Stomach (tissue), 9 donors: Measurements from ENCODE around the gene STPG4. TPM values are rescaled to one million over a fixed set of nuclear protein-coding genes. Genes with fewer than 3 reads are reported as not detected.

ENCODE experiments used
- DNase-seq, 2 donors: peaks; one replicate each; pipeline versions ENCODE4 v3.0.0 to v3.0.0-alpha.2; 2013 to 2019
- H3K27ac ChIP-seq, 5 donors: fragments of 200-600 bp in 4 of 5; sonication (generic) in 4 of 5; one replicate each; pipeline ENCODE4 v1.5.1; 2013 to 2019; ENCODE audit warnings: mild to moderate bottlenecking in 1 of 5, moderate library complexity in 1 of 5
- H3K27me3 ChIP-seq, 3 donors: fragments of 200-600 bp; sonication (generic); one replicate each; pipeline ENCODE4 v1.5.1; 2017 to 2019; ENCODE audit warnings: mixed run types in 1 of 3
- H3K36me3 ChIP-seq, 4 donors: fragments of 200-600 bp; sonication (generic); 1 replicate in 3 of 4; 2 replicates in 1 of 4; pipeline ENCODE4 v1.5.1; 2016 to 2019
- H3K4me1 ChIP-seq, 4 donors: fragments of 200-600 bp; sonication (generic); one replicate each; pipeline ENCODE4 v1.5.1; 2016 to 2019
- H3K4me3 ChIP-seq, 4 donors: fragments of 200-600 bp; sonication (generic) in 3 of 4; one replicate each; pipeline ENCODE4 v1.5.1; 2016 to 2019; ENCODE audit warnings: mild to moderate bottlenecking in 1 of 4
- H3K9me3 ChIP-seq, 4 donors: fragments of 200-600 bp; sonication (generic); one replicate each; pipeline ENCODE4 v1.5.1; 2016 to 2019
- EP300 ChIP-seq: sonication (generic); formaldehyde crosslinking; IDR thresholded peaks from one replicate; pipeline ENCODE4 v1.6.1; 2017; ENCODE audit warnings: antibody characterized with exemption
- POLR2A ChIP-seq, 4 donors: fragments of 450-650 bp; IDR thresholded peaks; one replicate each; pipeline ENCODE4 v1.6.1; 2016; ENCODE audit warnings: antibody characterized with exemption in 4 of 4, control low read depth in 2 of 4, mild to moderate bottlenecking in 1 of 4, moderate library complexity in 1 of 4
- POLR2AphosphoS5 ChIP-seq, 3 donors: sonication (generic); formaldehyde crosslinking; IDR thresholded peaks; one replicate each; pipeline ENCODE4 v1.6.1; 2016; ENCODE audit warnings: antibody characterized with exemption in 3 of 3
- WGBS, 5 donors: extraction: QIAGEN DNeasy Blood & Tissue Kit in 3 of 5; methylation state at CpG; one replicate each; pipeline versions ENCODE4 v1.1.5 to v1.1.7; 2013 to 2018; 5-methylcytosine and 5-hydroxymethylcytosine counted together
- intact Hi-C: fragments of 100-400 bp; cut with DNase I; formaldehyde crosslinking; loops from one replicate; pipeline ENCODE4 v1.15.1; 2023; ENCODE audit warnings: low total_unique reads
- polyA plus RNA-seq, 3 donors: library from polyadenylated mRNA; stranded (reverse); fragments of 200-250 nt; gene quantifications; one replicate each; pipeline ENCODE4 v1.2.3, GENCODE V29; 2013
- total RNA-seq, 5 donors: library from RNA; depleted of rRNA; stranded (reverse); fragments of >200 nt; gene quantifications; one replicate each; pipeline versions ENCODE4 v1.1.0 to v1.2.3, GENCODE V29; 2014 to 2016
- TF ChIP-seq, protein P1 (sequence below), 7 experiments: fragments of 450-650 bp in 4 of 7; fragments of 200-600 bp in 3 of 7; sonication (generic) in 3 of 7; IDR thresholded peaks; one replicate each; pipeline ENCODE4 v1.5.1; 2016 to 2019; ENCODE audit warnings: antibody characterized with exemption in 7 of 7, control low read depth in 2 of 7, mild to moderate bottlenecking in 1 of 7
- donor health status: healthy with polysubstance abuse.
- donor health status: Bipolar disorder and iron deficiency.
- donor health status: healthy.

Gene STPG4
- total and polyA plus RNA-seq, 8 donors: not detected

DNA sequence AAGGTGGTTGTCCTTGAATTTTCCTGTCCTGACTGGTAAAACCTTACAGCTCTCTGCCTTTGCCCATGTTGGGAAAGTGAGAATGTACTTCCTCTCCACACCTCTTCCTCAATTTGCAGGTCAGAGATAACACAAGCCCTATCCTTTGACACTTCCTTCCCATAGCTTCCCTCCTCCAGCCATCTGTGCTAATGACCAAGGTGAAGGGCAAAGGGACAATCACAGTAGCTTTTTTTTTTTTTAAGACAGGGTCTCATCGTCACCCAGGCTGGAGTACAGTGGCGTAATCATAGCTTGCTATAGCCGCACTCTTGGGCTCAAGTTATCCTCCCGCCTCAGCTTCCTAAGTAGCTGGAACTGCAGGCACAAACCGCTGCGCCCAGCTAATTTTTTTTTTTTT lies 24.3 kb upstream of the STPG4 start:
- TF ChIP-seq POLR2A (IDR thresholded peaks at IDR 0.05) (no peak), POLR2AphosphoS5 (IDR thresholded peaks at IDR 0.05) (no peak), EP300 (no peak)
- TF ChIP-seq, protein P1, sequence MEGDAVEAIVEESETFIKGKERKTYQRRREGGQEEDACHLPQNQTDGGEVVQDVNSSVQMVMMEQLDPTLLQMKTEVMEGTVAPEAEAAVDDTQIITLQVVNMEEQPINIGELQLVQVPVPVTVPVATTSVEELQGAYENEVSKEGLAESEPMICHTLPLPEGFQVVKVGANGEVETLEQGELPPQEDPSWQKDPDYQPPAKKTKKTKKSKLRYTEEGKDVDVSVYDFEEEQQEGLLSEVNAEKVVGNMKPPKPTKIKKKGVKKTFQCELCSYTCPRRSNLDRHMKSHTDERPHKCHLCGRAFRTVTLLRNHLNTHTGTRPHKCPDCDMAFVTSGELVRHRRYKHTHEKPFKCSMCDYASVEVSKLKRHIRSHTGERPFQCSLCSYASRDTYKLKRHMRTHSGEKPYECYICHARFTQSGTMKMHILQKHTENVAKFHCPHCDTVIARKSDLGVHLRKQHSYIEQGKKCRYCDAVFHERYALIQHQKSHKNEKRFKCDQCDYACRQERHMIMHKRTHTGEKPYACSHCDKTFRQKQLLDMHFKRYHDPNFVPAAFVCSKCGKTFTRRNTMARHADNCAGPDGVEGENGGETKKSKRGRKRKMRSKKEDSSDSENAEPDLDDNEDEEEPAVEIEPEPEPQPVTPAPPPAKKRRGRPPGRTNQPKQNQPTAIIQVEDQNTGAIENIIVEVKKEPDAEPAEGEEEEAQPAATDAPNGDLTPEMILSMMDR (IDR thresholded peaks at IDR 0.05): no peak
- Histone ChIP-seq H3K4me1 (peaks cover 9 to 15% (median 9%) of the 10 kb centered on the region in 4 donors), H3K4me3 (no peak overlapping the region), H3K36me3 (no peaks in the 10 kb centered on the region), H3K27me3 (no peaks in the 10 kb centered on the region), H3K9me3 (no peaks in the 10 kb centered on the region), H3K27ac (no peak overlapping the region)
- no peak for DNase-seq
- intact Hi-C loops: no loop called here
- 79 to 96% (median 92%) methylated on average over 6 of the region's 6 CpGs for WGBS, 5 donors

GRCh38 chr2:47178341-47178740 lies 23.2 kb upstream of the STPG4 start:
- Histone ChIP-seq H3K27ac (no peak overlapping the region), H3K9me3 (no peaks in the 10 kb centered on the region), H3K4me1 (peaks cover 18 to 25% (median 19%) of the 10 kb centered on the region in 4 donors), H3K27me3 (no peaks in the 10 kb centered on the region), H3K36me3 (no peaks in the 10 kb centered on the region), H3K4me3 (no peak overlapping the region)
- TF ChIP-seq POLR2AphosphoS5 (IDR thresholded peaks at IDR 0.05): no peak
- TF ChIP-seq EP300: no peak
- TF ChIP-seq, protein P1 (IDR thresholded peaks at IDR 0.05): no peak
- no peak for TF ChIP-seq POLR2A (IDR thresholded peaks at IDR 0.05)
- intact Hi-C loops: no loop called here
- 95 to 97% (median 95%) methylated on average over 6 of the region's 6 CpGs for WGBS, 5 donors
- DNase-seq: no peak

- no peaks in the 10 kb centered on the region for H3K27me3 ChIP-seq
- peak overlapping the region; percentile 61 to 83 (median 76) for H3K4me3 ChIP-seq
- no peak for DNase-seq
- intact Hi-C loops: no loop called here
- H3K27ac ChIP-seq: peak overlapping the region; percentile 95 to 99 (median 97)
- H3K36me3 ChIP-seq: no peaks in the 10 kb centered on the region
- TF ChIP-seq, protein P1 (IDR thresholded peaks at IDR 0.05): no peak
- TF ChIP-seq POLR2AphosphoS5 (IDR thresholded peaks at IDR 0.05) (no peak), EP300 (no peak), POLR2A (IDR thresholded peaks at IDR 0.05) (no peak)
- 4% methylated on average over 16 of the region's 16 CpGs for WGBS, 5 donors
- H3K9me3 ChIP-seq: no peaks in the 10 kb centered on the region
- peaks cover 29 to 37% (median 31%) of the 10 kb centered on the region in 4 donors for H3K4me1 ChIP-seq
Measured at GRCh38 chr2:47177043-47177565, 22.0 kb upstream of the STPG4 start.

DNA sequence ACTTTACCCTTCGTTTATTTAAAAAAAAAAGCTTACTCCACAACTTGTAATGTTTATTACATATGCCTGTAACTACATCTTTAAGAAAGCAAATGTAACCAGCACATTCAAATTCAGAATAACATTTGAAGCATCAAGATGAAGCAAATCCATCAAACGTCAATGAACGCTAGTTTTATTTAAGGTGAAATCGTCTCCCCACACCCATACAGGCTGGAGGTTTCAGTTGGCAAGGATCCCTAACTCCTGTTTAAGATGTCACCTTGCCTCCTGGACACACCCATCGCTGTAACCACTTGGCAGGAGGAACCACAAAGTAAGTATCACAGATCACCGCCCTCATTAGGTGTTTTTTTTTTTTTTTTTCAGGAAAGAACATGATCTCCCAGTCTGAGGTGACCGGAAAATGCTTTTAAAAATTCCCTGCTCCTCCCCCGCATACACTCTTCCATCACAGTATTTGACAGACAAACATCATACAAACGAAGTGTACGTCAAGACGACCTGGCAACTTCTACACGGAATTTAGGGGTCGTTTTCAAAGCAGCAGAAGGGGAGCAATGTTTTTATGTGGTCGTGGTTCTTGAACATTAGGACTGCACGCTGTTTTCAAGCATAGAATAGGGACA lies 19.7 kb upstream of the STPG4 start:
- Histone ChIP-seq H3K27me3 (no peaks in the 10 kb centered on the region), H3K27ac (peak overlapping the region; percentile 95 to 99 (median 97)), H3K9me3 (no peaks in the 10 kb centered on the region), H3K4me3 (peak overlapping the region; percentile 61 to 83 (median 76)), H3K4me1 (peaks cover 31 to 60% (median 42%) of the 10 kb centered on the region in 4 donors), H3K36me3 (peaks cover 0 to 8% (median 5%) of the 10 kb centered on the region in 4 donors)
- 1 to 2% (median 1%) methylated on average over 14 to 15 of the region's 15 CpGs for WGBS, 5 donors
- TF ChIP-seq EP300 (no peak), POLR2AphosphoS5 (IDR thresholded peaks at IDR 0.05) (peak in 2 of 3 donors; percentile 24 to 44), POLR2A (IDR thresholded peaks at IDR 0.05) (no peak)
- TF ChIP-seq, protein P1 (IDR thresholded peaks at IDR 0.05): no peak
- peak; percentile 64 to 90 for DNase-seq
- intact Hi-C loops: no loop called here
